T-helper 1 cell treated with Interleukin-12 subunit alpha and Interleukin-12 subunit beta and Interleukin-4 antibody, amounts not matched to agents 30 μg/mL and 1 μg/mL, for 36 hours (primary cell): ENCODE data around the gene SRCIN1.

Experiments
- H3K27ac Mint-ChIP-seq: one replicate; pipeline ENCODE4 v1.8.0; 2021; ENCODE audit warnings: mild to moderate bottlenecking, mixed read lengths
- H3K27me3 Mint-ChIP-seq: one replicate; pipeline ENCODE4 v1.8.0; 2021; ENCODE audit warnings: low read depth, mixed read lengths
- H3K36me3 Mint-ChIP-seq: one replicate; pipeline ENCODE4 v1.8.0; 2021; ENCODE audit warnings: low read depth, mixed read lengths
- H3K4me1 Mint-ChIP-seq: one replicate; pipeline ENCODE4 v1.8.0; 2021; ENCODE audit warnings: low read depth, mixed read lengths
- H3K4me3 Mint-ChIP-seq: one replicate; pipeline ENCODE4 v1.8.0; 2021; ENCODE audit warnings: mild to moderate bottlenecking, moderate library complexity, mixed read lengths
- H3K9me3 Mint-ChIP-seq: one replicate; pipeline ENCODE4 v1.8.0; 2021; ENCODE audit warnings: mixed read lengths

The SRCIN1 gene

GRCh38 chr17:38606646-38607611 is 1.2 kb upstream of the SRCIN1 start:
- Mint-ChIP-seq H3K4me3 (peak overlapping the region; percentile 53), H3K27me3 (peaks cover 81% of the 10 kb centered on the region), H3K4me1 (peaks cover 7% of the 10 kb centered on the region), H3K9me3 (no peaks in the 10 kb centered on the region), H3K36me3 (no peaks in the 10 kb centered on the region), H3K27ac (no peak overlapping the region)

- H3K9me3 Mint-ChIP-seq: no peaks in the 10 kb centered on the region
- no peaks in the 10 kb centered on the region for H3K36me3 Mint-ChIP-seq
- H3K4me3 Mint-ChIP-seq: peak overlapping the region; percentile 42
- H3K27ac Mint-ChIP-seq: no peak overlapping the region
- peaks cover 83% of the 10 kb centered on the region for H3K27me3 Mint-ChIP-seq
- peaks cover 7% of the 10 kb centered on the region for H3K4me1 Mint-ChIP-seq
These were observed 326 bp downstream of the SRCIN1 start for GRCh38 chr17:38605411-38605840.

- Mint-ChIP-seq H3K9me3 (no peaks in the 10 kb centered on the region), H3K4me3 (peak overlapping the region; percentile 42), H3K27me3 (peaks cover 84% of the 10 kb centered on the region), H3K36me3 (no peaks in the 10 kb centered on the region), H3K4me1 (peaks cover 7% of the 10 kb centered on the region), H3K27ac (no peak overlapping the region)
These were observed 1.0 kb downstream of the SRCIN1 start for GRCh38 chr17:38604479-38605403.

GRCh38 chr17:38603786-38604478 is 1.8 kb downstream of the SRCIN1 start:
- no peaks in the 10 kb centered on the region for H3K9me3 Mint-ChIP-seq
- no peaks in the 10 kb centered on the region for H3K36me3 Mint-ChIP-seq
- no peak overlapping the region for H3K27ac Mint-ChIP-seq
- peaks cover 7% of the 10 kb centered on the region for H3K4me1 Mint-ChIP-seq
- peak overlapping the region; percentile 30 for H3K4me3 Mint-ChIP-seq
- H3K27me3 Mint-ChIP-seq: peaks cover 84% of the 10 kb centered on the region

GRCh38 chr17:38602956-38603785 is 2.6 kb downstream of the SRCIN1 start:
- Mint-ChIP-seq H3K4me1 (peaks cover 7% of the 10 kb centered on the region), H3K4me3 (no peak overlapping the region)

GRCh38 chr17:38602453-38602852 is 3.3 kb downstream of the SRCIN1 start:
- H3K27ac Mint-ChIP-seq: no peak overlapping the region
- no peak overlapping the region for H3K4me3 Mint-ChIP-seq
- peaks cover 4% of the 10 kb centered on the region for H3K4me1 Mint-ChIP-seq
- peaks cover 83% of the 10 kb centered on the region for H3K27me3 Mint-ChIP-seq
- H3K9me3 Mint-ChIP-seq: no peaks in the 10 kb centered on the region
- H3K36me3 Mint-ChIP-seq: no peaks in the 10 kb centered on the region

More at GRCh38 chr17:38602956-38603785, 2.6 kb downstream of the SRCIN1 start:
- Mint-ChIP-seq H3K9me3 (no peaks in the 10 kb centered on the region), H3K27me3 (peaks cover 84% of the 10 kb centered on the region), H3K27ac (no peak overlapping the region), H3K36me3 (no peaks in the 10 kb centered on the region)

GRCh38 chr17:38601539-38602351 is 4.0 kb downstream of the SRCIN1 start:
- H3K9me3 Mint-ChIP-seq: no peaks in the 10 kb centered on the region
- peaks cover 3% of the 10 kb centered on the region for H3K4me1 Mint-ChIP-seq
- H3K36me3 Mint-ChIP-seq: no peaks in the 10 kb centered on the region
- H3K4me3 Mint-ChIP-seq: no peak overlapping the region
- peaks cover 83% of the 10 kb centered on the region for H3K27me3 Mint-ChIP-seq
- no peak overlapping the region for H3K27ac Mint-ChIP-seq

- Mint-ChIP-seq H3K9me3 (no peaks in the 10 kb centered on the region), H3K4me3 (no peak overlapping the region), H3K27me3 (peaks cover 87% of the 10 kb centered on the region), H3K36me3 (no peaks in the 10 kb centered on the region), H3K4me1 (peaks cover 3% of the 10 kb centered on the region), H3K27ac (no peak overlapping the region)
These were observed 4.8 kb downstream of the SRCIN1 start for GRCh38 chr17:38600906-38601305.

- Mint-ChIP-seq H3K27ac (no peak overlapping the region), H3K9me3 (no peaks in the 10 kb centered on the region), H3K36me3 (no peaks in the 10 kb centered on the region), H3K4me1 (peaks cover 3% of the 10 kb centered on the region), H3K4me3 (no peak overlapping the region), H3K27me3 (peaks cover 89% of the 10 kb centered on the region)
These were observed 5.3 kb downstream of the SRCIN1 start for GRCh38 chr17:38600416-38600815.

- Mint-ChIP-seq H3K36me3 (no peaks in the 10 kb centered on the region), H3K27me3 (peaks cover 92% of the 10 kb centered on the region), H3K4me1 (peaks cover 3% of the 10 kb centered on the region), H3K4me3 (no peak overlapping the region), H3K9me3 (no peaks in the 10 kb centered on the region), H3K27ac (no peak overlapping the region)
These were observed 6.3 kb downstream of the SRCIN1 start for GRCh38 chr17:38599398-38599856.

GRCh38 chr17:38598995-38599394 is 6.8 kb downstream of the SRCIN1 start:
- H3K27me3 Mint-ChIP-seq: peaks cover 94% of the 10 kb centered on the region
- no peaks in the 10 kb centered on the region for H3K36me3 Mint-ChIP-seq
- H3K9me3 Mint-ChIP-seq: no peaks in the 10 kb centered on the region
- H3K27ac Mint-ChIP-seq: no peak overlapping the region
- H3K4me1 Mint-ChIP-seq: peaks cover 3% of the 10 kb centered on the region
- H3K4me3 Mint-ChIP-seq: no peak overlapping the region

GRCh38 chr17:38598536-38598935 is 7.2 kb downstream of the SRCIN1 start:
- Mint-ChIP-seq H3K4me3 (no peak overlapping the region), H3K27me3 (peaks cover 94% of the 10 kb centered on the region), H3K4me1 (peaks cover 3% of the 10 kb centered on the region), H3K27ac (no peak overlapping the region), H3K9me3 (no peaks in the 10 kb centered on the region), H3K36me3 (no peaks in the 10 kb centered on the region)

GRCh38 chr17:38597375-38597774 is 8.4 kb downstream of the SRCIN1 start:
- Mint-ChIP-seq H3K36me3 (no peaks in the 10 kb centered on the region), H3K4me3 (no peak overlapping the region), H3K27me3 (peaks cover 94% of the 10 kb centered on the region), H3K9me3 (no peaks in the 10 kb centered on the region), H3K27ac (no peak overlapping the region), H3K4me1 (peaks cover 12% of the 10 kb centered on the region)
